ENCODE data around the gene ARMCX2. TPM values are rescaled to one million over a fixed set of nuclear protein-coding genes. Genes with fewer than 3 reads are reported as not detected.

ARMCX2 gene
- total and polyA plus RNA-seq, 2 of the 4 experiments (the other 2 are of a cell fraction): 63.6 to 109 TPM

GRCh38 chrX:101708163-101708562 lies 48.5 kb upstream of the ARMCX2 start:
- no peaks in the 10 kb centered on the region for H4K20me1 ChIP-seq (ENCODE audit: insufficient read depth, low read length)
- intact Hi-C loops (cut with micrococcal nuclease): no loop called here
- POLR2A ChIA-PET (ENCODE audit: unreplicated experiment): no interaction called here

More at GRCh38 chrX:101708163-101708562, 48.5 kb upstream of the ARMCX2 start:
- BruUV-seq (replicated peaks): no TSS peak
- Histone ChIP-seq H3K9ac (ENCODE audit: low read depth, low read length) (no peak overlapping the region), H3K9me3 (ENCODE audit: control insufficient read depth, insufficient read depth, low read length) (no peaks in the 10 kb centered on the region), H3K27ac (ENCODE audit: insufficient read depth, low read length) (no peak overlapping the region), H2BK15ac (ENCODE audit: low read depth, low read length) (no peak overlapping the region), H3K36me3 (ENCODE audit: control insufficient read depth, insufficient read depth, low read length) (no peaks in the 10 kb centered on the region), H4K8ac (ENCODE audit: low read depth in 2 of 2, low read length in 2 of 2) (no peak overlapping the region), H2BK5ac (ENCODE audit: low read depth, low read length, poor library complexity, severe bottlenecking) (no peak overlapping the region), H4K5ac (ENCODE audit: low read depth, low read length) (no peak overlapping the region), H3K79me1 (ENCODE audit: low read depth in 1 of 2, low read length in 2 of 2) (no peaks in the 10 kb centered on the region), H3K9me1 (ENCODE audit: insufficient read depth, low read length) (no peaks in the 10 kb centered on the region), H3K23ac (ENCODE audit: low read depth, low read length) (no peak overlapping the region), H2AFZ (replicated peaks; ENCODE audit: low read length, poor library complexity) (no peak overlapping the region), H3K56ac (ENCODE audit: extremely low read depth, insufficient read depth, low read length) (no peak overlapping the region), H4K91ac (ENCODE audit: insufficient read depth, low read depth, low read length) (no peak overlapping the region), H2AK9ac (replicated peaks; ENCODE audit: low read depth, low read length, poor library complexity) (no peak overlapping the region), H3K4me1 (ENCODE audit: control insufficient read depth, insufficient read depth, low read length) (no peaks in the 10 kb centered on the region), H3K4me3 (ENCODE audit: insufficient read depth, low read depth, low read length) (no peak overlapping the region), H3K18ac (ENCODE audit: low read depth, low read length) (no peak overlapping the region), H2BK20ac (ENCODE audit: low read depth, low read length) (no peak overlapping the region), H3K14ac (replicated peaks; ENCODE audit: low read depth, low read length) (no peak overlapping the region), H2AK5ac (ENCODE audit: low read depth, low read length) (no peak overlapping the region), H3K4me2 (ENCODE audit: low read depth, low read length) (no peak overlapping the region), H3K4ac (ENCODE audit: low read depth, low read length) (no peak overlapping the region), H3K27me3 (ENCODE audit: control insufficient read depth, insufficient read depth, low read length) (peaks cover 4% of the 10 kb centered on the region), H2BK120ac (ENCODE audit: low read depth, low read length) (no peak overlapping the region)
- WGBS, 2 experiments (ENCODE audit: extremely low coverage in 2 of 2, insufficient read length in 1 of 2): no CpG with 5 or more reads among the region's 3 CpGs
- DNase-seq (peak; percentile 1), ATAC-seq (ENCODE audit: low read depth) (no peak)
- TF ChIP-seq NFE2L2 (IDR thresholded peaks at IDR 0.05; ENCODE audit: low read depth, low read length) (no peak), RCOR1 (IDR thresholded peaks at IDR 0.05; ENCODE audit: insufficient replicate concordance, low read length) (no peak), CEBPB (IDR thresholded peaks at IDR 0.05; ENCODE audit: low read depth, low read length) (no peak), BHLHE40 (IDR thresholded peaks at IDR 0.05; ENCODE audit: low read depth, low read length) (no peak), MAFK (IDR thresholded peaks at IDR 0.05; ENCODE audit: low read depth, low read length) (no peak), POLR2A (IDR thresholded peaks at IDR 0.05; ENCODE audit: low read depth, low read length) (no peak), SMC3 (IDR thresholded peaks at IDR 0.05; ENCODE audit: low read depth, low read length) (no peak), MAZ (IDR thresholded peaks at IDR 0.05; ENCODE audit: borderline replicate concordance, low read depth, low read length) (no peak), RFX5 (IDR thresholded peaks at IDR 0.05; ENCODE audit: low read depth, low read length) (no peak)
- dilution Hi-C loops (cut with HindIII; ENCODE audit: low sequenced_read_pairs, unreplicated experiment) (no loop called here), in situ Hi-C loops (cut with MboI; ENCODE audit: low sequenced_read_pairs) (no loop called here)
- CTCF ChIA-PET: no interaction called here

All from IMR-90 (cell line).